Superior temporal gyrus (tissue), 1 donor: ENCODE data around the gene NCLN.
"Not testable (repeated sequence)": the region's sequence is repeated elsewhere in the genome, so short reads cannot be mapped to it uniquely, and the experiment has no call there.

Experiments used
- DNase-seq: peaks from one replicate; pipeline ENCODE4 v3.0.0-alpha.2; 2016; ENCODE audit errors: extremely low spot score

Gene NCLN, protein sequence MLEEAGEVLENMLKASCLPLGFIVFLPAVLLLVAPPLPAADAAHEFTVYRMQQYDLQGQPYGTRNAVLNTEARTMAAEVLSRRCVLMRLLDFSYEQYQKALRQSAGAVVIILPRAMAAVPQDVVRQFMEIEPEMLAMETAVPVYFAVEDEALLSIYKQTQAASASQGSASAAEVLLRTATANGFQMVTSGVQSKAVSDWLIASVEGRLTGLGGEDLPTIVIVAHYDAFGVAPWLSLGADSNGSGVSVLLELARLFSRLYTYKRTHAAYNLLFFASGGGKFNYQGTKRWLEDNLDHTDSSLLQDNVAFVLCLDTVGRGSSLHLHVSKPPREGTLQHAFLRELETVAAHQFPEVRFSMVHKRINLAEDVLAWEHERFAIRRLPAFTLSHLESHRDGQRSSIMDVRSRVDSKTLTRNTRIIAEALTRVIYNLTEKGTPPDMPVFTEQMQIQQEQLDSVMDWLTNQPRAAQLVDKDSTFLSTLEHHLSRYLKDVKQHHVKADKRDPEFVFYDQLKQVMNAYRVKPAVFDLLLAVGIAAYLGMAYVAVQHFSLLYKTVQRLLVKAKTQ

DNA sequence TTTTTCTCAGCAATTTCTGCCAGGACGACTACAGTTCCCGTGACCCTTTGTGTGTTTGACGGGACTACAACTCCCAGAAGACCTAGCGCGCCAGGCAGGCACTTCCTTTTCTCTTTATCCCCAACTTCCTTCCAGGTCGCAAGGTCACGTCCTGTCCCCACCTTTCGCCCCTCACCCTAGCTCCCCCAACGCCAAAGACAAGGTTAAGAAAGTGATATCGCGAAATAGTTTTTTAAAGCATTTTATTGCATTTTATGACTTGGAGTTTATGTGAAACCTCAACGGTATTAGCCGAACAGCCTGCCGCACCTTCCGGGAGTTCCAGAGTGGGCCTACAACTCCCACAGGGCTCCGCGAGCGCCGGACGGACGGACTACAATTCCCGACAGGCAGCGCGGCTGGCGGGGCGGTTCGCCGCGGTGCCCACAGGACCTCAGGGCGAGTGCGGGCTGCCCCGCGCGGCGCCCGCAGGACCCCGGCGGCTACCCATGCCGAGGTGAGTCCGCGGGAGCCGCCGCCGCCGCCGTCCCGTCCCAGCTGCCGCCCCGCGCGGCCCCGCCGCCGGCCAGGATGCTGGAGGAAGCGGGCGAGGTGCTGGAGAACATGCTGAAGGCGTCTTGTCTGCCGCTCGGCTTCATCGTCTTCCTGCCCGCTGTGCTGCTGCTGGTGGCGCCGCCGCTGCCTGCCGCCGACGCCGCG lies at the start of gene NCLN:
TSS of gene NCLN (plus strand) at position 470 of the 699 bp plus-strand sequence. CDS start at position 571, 101 bp downstream.
- peak; percentile 99 for DNase-seq

DNA sequence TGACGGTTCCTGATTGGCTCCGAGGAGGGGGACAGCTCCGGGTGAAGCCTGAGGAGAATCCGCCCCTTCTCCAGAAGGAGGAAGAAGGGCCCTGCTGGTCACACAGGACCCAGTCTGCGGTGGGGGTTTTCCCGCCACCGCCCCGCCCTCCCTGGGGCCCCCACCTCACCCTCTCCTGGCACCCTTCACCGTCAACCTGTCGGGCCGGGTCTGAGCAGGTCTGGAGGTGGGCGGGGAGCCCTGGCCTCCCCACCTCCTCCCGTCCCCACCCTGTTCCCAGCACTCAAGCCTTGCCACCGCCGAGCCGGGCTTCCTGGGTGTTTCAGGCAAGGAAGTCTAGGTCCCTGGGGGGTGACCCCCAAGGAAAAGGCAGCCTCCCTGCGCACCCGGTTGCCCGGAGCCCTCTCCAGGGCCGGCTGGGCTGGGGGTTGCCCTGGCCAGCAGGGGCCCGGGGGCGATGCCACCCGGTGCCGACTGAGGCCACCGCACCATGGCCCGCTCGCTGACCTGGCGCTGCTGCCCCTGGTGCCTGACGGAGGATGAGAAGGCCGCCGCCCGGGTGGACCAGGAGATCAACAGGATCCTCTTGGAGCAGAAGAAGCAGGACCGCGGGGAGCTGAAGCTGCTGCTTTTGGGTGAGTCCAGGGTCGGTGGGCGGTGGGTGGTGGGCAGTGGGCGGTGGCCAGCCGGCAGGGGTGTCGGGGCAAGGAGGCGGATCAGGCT lies 49.6 kb upstream of the NCLN start, which contains the start of gene GNA15:
TSS of gene GNA15 (plus strand) at position 73 of the 723 bp plus-strand sequence. CDS start at position 491, 418 bp downstream.
- no peak for DNase-seq

DNA sequence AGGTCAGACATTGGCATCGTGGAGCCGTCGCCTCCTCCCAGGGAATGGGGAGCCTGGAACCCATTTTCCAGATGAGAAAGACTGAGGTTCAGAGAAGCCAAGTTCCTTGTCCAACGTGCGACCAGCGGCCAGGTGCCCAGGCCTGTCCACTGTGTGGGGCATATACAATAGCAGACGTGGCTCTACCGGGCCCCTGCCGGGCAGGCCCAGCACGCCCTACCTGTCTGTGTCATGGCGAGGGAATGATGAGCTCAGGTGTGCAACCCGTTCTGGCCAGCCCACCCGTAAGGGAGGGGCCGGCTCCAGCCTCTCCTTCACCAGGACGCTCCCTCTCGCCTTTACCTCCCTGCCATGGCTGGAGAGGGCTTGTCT lies 49.1 kb upstream of the NCLN start:
- no peak for DNase-seq

DNA sequence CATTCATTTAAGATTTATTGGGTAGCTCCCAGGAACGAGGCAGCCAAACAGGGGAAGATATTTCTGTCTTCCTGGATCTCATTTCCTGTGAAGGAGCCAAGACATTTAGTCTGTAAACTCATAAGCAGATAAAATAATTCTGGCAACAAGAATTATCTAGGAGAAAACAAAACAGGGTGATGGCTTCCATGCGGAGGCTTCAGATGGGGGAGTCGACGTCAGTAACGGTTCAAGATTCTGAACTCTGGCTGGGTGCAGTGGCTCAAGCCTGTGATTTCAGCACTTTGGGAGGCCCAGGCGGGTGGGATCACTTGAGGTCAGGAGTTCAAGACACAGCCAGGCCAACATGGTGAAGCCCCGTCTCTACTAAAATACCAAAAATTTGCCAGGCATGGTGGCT lies 48.6 kb upstream of the NCLN start:
- DNase-seq, result no peak

DNA sequence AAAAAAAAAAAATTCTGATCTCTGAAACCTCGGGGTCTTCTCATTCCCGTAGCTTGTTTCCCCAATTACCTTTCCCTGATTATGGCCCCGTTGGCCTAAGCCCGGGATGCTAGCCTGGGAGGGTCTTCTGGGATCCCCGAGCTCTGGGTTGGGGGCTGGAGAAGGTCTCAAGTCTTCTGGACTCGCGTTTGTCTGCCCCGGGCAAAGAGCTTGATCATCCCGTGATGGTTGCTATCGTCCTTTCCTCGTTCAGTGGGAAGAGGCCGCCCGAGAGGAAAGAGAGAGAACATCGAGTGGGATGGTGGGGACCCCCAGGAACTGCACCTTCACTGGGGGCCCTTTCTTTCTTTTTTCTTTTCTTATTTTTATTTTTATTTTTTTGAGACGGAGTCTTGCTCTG lies 47.5 kb upstream of the NCLN start:
- DNase-seq, result no peak

DNA sequence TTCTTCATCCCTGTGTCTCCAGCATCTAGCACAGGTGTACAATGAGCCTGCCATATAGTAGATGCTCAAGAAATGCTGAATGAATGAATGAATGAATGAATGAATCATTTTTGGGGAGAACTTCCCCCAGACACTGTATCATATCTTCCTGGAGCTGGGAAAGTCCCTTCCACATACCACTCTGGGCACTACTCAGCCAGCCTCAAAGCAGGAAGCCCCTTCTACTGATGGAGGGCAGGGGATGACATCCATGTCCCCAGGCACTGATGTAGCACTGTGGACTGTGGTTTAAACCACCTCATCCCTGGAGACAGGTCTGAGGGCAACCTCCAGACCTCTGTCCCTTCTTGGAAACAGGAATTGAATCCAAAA lies 45.1 kb upstream of the NCLN start:
- DNase-seq, result no peak

DNA sequence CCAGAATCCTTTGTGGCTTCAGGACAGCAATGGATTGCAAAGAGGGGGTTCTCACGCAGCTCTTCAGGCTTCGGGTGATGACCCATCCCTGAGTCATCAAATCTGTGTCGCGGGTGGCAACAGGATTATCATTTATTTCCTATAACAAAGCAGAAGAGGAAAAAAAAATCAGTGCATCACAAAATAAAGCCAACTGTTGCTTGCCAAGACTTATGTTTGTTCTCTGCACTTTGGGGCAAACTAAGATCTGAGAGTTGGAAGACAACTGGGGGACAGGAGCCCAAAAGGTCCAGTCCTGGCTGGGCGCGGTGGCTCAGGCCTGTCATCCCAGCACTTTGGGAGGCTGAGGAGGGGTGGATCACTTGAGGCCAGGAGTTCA lies 43.4 kb upstream of the NCLN start:
- no peak for DNase-seq

DNA sequence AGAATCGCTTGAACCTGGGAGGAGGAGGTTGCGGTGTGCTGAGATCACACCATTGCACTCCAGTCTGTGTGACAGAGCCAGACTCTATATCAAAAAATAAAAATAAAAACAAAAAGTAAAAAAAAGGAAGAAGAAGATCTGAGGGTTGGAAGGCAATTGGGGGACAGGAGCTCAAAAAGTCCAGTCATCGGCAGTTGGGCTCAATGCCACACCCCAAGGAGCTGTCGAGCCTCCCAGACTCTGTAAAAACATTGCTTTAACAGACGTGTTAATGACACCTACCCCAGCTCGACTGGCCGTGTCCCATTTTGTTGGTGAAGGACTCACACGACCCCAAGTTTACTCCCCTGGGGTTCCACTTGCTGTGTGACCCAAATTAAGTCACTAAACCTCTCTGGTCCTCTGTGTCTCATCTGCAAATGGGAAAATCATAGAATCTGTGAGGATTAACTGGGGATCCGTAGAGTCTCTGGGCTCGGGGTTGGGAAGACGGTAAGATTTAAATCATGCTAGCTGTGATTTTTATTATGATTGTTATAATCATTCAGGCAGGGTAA lies 42.9 kb upstream of the NCLN start:
- no peak for DNase-seq

DNA sequence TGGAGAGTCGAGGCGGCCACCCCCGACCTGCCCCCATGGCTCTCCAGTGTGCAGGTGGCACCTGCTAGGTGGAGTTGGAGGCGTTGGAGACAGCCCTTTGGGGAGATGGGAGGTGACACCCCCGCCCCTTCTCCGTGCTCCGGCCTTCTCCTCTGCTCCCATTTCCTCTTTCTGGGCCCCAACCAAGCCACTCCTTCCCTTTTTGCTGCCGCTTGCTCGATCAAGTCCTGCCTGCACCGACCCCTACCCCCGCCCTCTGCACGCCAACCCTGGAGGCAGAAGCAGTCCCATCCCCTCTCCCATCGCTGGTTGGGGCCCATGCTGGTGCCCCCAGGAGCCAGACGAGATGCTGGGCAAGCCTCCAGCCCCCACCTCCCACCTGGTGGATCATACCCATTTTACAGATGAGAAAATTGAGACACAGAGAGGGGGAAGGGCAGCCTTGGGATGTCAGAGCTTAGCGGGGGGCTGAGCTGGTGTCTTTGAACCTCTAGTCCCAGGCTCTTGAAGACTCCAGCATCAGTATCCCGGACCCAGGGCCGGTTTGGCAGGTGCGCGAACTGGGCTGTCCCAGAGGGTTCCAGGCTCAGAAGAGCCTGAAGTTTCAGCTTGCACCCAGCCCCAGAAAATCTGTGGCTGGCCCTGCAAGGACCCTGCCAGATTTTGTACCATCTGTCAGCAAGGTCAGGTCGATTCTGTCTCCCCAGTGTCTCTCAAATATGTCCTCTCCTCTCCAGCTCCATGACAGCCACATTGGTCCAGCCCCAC lies 39.6 kb upstream of the NCLN start:
- no peak for DNase-seq

DNA sequence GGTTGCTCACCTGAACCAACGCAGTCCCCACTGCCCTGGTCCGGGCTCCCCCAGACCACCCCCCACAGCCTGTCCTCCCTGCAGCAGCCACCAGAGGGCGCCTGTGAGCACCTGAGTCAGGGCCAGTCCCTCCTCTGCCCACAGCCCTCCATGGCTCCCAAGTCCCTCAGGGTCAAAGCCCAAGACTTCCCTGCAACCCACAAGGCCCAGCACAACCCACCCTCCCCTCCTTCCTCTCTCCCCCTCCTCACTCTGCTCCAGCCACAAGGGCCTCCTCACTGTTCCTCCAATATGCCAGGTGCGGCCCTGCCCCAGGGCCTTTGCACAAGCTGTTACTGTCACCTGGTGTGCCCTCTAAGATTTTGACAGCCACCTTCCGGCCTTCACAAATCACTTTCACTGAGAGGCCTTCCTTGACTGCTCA lies 39.0 kb upstream of the NCLN start:
- no peak for DNase-seq

DNA sequence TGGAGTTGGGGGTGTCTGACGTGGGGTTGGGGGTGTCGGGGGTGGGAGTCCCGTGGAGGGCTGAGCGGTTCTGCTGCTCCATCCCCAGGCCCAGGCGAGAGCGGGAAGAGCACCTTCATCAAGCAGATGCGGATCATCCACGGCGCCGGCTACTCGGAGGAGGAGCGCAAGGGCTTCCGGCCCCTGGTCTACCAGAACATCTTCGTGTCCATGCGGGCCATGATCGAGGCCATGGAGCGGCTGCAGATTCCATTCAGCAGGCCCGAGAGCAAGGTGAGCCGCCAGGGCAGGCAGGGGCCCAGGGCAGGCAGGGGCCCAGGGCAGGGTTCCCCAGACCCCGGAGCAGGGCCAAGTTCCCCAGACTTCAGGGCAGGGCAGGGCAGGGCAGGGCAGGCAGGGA lies 37.2 kb upstream of the NCLN start:
- DNase-seq, result no peak

DNA sequence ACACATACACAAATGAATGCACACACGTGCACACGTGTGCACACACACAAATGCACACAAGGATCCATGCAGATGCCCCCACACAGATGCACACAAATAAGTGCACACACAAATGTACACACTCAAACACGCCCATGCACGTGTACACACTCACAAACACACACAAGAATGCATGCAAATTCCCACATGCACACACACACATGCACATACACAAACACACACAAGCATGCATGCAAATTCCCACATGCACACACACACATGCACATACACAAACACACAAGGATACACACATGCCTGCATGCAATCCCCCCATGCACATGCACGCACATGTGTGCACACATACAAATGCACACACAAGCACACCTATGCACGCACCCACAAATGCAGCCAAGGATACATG lies 36.6 kb upstream of the NCLN start:
- DNase-seq, result no peak

DNA sequence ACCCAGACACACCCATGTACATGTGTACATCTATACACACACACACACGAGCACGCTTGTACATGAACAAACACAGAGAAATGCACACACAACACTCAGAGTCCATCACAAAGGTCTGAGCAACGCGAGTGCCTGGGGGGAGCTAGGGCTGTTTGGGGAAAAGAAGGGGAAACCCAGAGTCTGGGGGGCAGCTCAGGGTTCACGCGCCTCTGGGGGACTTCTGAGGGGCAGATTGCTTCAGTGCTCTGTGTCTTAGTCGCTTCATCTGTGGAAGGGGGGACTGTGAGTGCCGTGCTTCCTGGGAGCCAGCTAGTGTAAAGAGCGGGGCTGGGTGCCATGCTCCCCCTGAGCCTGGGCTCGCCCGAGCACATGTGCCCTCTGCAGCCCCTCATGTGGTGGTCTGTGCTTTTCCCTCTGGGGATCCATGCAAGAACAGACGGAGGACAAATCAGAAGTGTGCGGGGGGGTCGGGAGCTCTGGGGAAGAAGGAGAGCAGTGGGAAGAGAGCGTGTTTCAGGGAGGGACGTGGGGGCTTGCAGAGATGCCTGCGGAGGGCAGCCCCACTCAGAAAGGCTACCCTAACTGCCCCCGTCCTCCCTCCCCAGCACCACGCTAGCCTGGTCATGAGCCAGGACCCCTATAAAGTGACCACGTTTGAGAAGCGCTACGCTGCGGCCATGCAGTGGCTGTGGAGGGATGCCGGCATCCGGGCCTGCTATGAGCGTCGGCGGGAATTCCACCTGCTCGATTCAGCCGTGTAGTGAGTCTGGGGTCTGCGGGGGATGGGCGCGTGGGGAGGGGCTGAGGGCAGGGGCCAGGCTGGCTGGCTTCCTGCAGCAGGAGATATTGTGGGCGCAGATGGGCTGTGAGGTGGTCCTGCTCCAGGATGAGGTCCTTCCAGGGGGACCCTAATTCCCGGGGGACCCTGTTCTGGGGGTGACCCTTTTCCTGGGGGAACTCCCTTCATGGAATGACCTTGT lies 35.9 kb upstream of the NCLN start:
- no peak for DNase-seq

DNA sequence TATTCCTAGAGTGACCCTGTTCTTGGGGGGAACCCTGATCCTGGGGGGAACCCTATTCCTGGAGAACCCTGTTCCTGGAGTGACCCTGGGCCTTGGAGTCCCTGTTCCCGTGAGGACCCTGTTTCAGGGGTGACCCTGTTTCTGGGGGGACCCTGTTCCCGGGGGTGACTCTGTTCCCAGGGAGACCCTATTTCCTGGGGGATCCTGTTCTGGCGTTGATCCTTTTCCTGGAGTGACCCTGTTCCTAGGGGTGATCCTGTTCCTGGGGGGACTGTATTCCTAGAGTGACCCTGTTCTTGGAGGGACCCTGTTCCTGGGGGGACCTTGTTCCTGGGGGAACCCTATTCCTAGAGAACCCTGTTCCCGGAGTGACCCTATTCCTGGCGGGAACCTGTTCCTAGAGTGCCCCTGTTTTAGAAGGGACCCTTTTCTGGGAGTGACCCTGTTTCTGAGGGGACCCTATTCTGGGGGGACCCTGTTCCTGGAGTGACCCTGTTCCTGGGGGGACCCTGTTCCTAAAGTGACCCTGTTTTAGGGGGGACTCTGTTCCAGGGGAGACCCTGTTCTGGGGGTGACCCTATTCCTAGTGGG lies 34.9 kb upstream of the NCLN start:
- DNase-seq, result no peak

DNA sequence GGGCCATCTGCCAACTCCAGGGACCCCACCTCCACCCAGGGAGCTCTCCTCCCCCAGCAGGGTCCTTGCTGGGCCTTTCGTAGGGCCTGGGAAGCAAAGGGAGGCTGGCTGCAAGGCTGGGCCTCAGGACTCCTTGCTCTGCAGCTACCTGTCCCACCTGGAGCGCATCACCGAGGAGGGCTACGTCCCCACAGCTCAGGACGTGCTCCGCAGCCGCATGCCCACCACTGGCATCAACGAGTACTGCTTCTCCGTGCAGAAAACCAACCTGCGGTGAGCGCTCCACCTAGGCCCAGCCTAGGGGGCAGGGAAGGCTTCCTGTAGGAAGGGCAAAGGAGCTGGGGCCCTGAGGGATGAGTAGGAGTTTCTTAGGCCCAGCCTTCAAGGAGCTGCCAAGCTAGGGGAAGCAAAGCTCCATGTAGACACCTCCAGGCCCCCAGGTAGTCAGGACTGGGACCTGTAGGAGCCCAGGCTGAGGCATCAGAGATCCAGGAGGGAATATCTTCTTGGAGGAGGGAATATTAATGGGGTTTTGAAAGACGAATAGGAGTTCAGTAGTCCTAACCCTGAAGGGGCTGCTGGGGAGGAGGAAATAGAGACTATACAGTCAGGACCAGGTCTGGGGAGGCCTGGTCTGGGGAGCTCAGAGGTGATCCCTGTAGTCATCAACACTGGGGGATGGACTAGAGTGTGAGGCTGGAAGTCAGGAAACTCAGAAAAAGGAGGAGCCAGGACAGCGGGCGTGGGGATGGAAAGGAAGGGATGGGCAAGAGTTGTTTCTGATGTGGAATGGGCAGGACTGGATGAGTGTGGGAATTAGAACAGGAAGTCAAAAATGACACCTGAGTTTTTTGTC lies 33.9 kb upstream of the NCLN start:
- no peak for DNase-seq

DNA sequence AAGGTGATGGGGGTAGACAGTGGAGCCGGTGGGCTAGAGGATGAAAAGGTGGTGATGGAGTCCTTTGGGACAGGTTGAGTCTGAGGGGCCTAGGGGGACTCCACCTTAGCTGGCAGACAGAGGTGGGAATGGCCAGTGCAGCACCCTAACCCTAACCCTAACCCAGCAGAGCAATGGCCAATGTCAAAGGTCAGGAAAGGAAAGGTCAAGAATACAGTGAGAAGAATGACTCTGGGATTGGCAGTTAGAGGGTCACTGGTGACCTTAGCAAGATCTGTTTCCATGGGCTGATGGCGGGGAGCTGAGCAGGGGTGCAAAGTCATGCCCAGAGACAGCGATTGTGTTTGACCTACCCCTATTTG lies 33.3 kb upstream of the NCLN start:
- no peak for DNase-seq

DNA sequence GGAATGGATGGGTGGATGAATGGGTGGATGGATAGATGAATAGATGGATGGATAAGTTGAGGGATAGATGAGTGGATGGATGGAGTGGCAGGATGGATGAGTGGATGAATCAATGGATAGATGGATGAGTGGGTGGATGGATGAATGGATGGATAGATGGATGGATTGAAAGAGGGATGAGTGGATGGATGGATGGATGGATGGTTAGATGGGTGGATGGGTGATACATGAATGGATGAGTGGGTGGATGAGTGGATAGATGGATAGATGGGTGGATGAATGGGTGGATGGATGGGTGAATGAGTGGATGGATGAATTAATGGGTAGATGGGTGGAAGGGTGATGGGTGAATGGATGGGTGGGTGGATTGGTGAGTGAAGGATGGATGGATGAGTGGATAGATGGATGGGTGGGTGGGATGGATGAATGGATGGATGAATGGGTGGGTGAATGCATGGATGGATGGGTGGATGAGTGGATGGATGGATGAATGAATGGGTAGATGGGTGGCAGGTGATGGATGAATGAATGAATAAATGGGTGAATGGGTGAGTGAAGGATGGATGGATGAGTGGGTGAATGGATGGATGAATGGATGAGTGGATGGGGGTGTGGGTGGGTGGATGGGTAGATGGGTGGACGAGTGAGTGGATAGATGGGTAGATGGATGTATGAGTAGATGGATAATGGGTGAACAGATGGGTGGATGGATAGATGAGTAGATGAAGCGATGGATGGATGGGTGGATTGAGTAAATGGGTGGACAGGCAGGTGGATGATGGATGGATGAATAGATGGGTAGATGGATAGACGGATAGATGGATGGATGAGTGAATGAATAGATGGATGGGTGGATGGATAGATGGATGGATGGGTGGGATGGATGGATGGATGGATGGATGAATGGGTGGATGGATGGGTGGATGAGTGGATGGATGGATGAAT lies 32.2 kb upstream of the NCLN start:
- no peak for DNase-seq

DNA sequence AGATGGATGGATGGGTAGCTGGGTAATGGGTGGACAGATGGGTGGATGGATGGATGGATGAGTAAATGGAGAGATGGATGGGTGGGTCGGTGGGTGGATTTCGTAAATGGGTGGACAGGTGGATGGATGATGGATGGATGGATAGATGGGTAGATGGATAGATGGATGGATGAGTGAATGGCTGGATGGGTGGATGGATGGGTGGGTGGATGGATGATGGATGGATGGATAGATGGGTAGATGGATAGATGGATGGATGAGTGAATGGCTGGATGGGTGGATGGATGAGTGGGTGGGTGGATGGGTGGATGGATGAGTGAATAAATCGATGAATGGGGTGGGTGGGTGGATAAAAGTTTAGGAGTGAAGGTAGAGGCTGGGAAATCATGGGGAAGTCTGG lies 31.3 kb upstream of the NCLN start:
- not testable (repeated sequence) for DNase-seq
